IMR-90 (cell line): ENCODE data around the gene TOR1A. TPM values are rescaled to one million over a fixed set of nuclear protein-coding genes. Genes with fewer than 3 reads are reported as not detected.

Source experiments
- ATAC-seq: fragments of 200-7000 bp; cut with Tn5 transposase; 2 replicates; pipeline ENCODE4 v1.9.1; 2020; ENCODE audit warnings: low read depth, mild to moderate bottlenecking, moderate library complexity
- BruUV-seq: library from RNA; stranded (reverse); fragments of 400-500 nt; replicated peaks from 2 replicates; lab custom pipeline; 2021; lab: Mats Ljungman, UMichigan
- CTCF ChIA-PET: fragments of 300-600 bp; formaldehyde crosslinking; extraction: SDS; loops from one replicate; lab custom pipeline; 2021; ENCODE audit warnings: antibody characterized with exemption; lab: Yijun Ruan, JAX
- POLR2A ChIA-PET: fragments of 300-600 bp; sonication (Branson Sonifier 250); formaldehyde crosslinking; loops from one replicate; lab custom pipeline; 2022; ENCODE audit warnings: antibody characterized with exemption; ENCODE audit not compliant: unreplicated experiment; lab: Charles Lee
- DNase-seq: peaks from one replicate; pipeline ENCODE4 v3.0.0; 2013
- H2AFZ ChIP-seq: replicated peaks from 2 replicates; pipeline ENCODE3; 2013; ENCODE audit warnings: low read length, mild to moderate bottlenecking; ENCODE audit not compliant: poor library complexity
- H2AK5ac ChIP-seq: 2 replicates; pipeline ENCODE4 v1.6.1; 2013; ENCODE audit warnings: low read depth, low read length, inconsistent platforms
- H2AK9ac ChIP-seq: replicated peaks from 2 replicates; pipeline ENCODE3; 2013; ENCODE audit warnings: mild to moderate bottlenecking, low read depth, low read length, moderate library complexity; ENCODE audit not compliant: poor library complexity
- H2BK120ac ChIP-seq: 2 replicates; pipeline ENCODE4 v1.6.1; 2013; ENCODE audit warnings: low read depth, low read length, inconsistent platforms
- H2BK15ac ChIP-seq: 3 replicates; pipeline ENCODE4 v1.6.1; 2013; ENCODE audit warnings: low read depth, low read length, inconsistent platforms
- H2BK20ac ChIP-seq: 2 replicates; pipeline ENCODE4 v1.6.1; 2013; ENCODE audit warnings: low read depth, mild to moderate bottlenecking, inconsistent platforms, low read length, moderate library complexity
- H2BK5ac ChIP-seq: 2 replicates; pipeline ENCODE4 v1.6.1; 2013; ENCODE audit warnings: mild to moderate bottlenecking, low read depth, low read length, inconsistent platforms; ENCODE audit not compliant: poor library complexity, severe bottlenecking
- H3K14ac ChIP-seq: replicated peaks from 2 replicates; pipeline ENCODE4 v1.6.1; 2013; ENCODE audit warnings: low read depth, low read length, inconsistent platforms
- H3K18ac ChIP-seq: 2 replicates; pipeline ENCODE4 v1.6.1; 2013; ENCODE audit warnings: low read depth, low read length, control low read depth
- H3K23ac ChIP-seq: 2 replicates; pipeline ENCODE4 v1.6.1; 2013; ENCODE audit warnings: low read depth, low read length, inconsistent platforms
- H3K27ac ChIP-seq: 2 replicates; pipeline ENCODE4 v1.5.1; 2013; ENCODE audit warnings: mild to moderate bottlenecking, control low read depth, low read length; ENCODE audit not compliant: insufficient read depth
- H3K27me3 ChIP-seq: 2 replicates; pipeline ENCODE4 v1.6.1; 2013; ENCODE audit warnings: low read length; ENCODE audit not compliant: control insufficient read depth, insufficient read depth
- H3K36me3 ChIP-seq: 2 replicates; pipeline ENCODE4 v1.6.1; 2013; ENCODE audit warnings: low read length, mixed read lengths; ENCODE audit not compliant: control insufficient read depth, insufficient read depth
- H3K4ac ChIP-seq: 2 replicates; pipeline ENCODE4 v1.6.1; 2013; ENCODE audit warnings: low read depth, low read length, inconsistent platforms
- H3K4me1 ChIP-seq: 2 replicates; pipeline ENCODE4 v1.6.1; 2013; ENCODE audit warnings: low read length, mixed read lengths; ENCODE audit not compliant: control insufficient read depth, insufficient read depth
- H3K4me2 ChIP-seq: 2 replicates; pipeline ENCODE4 v1.6.1; 2013; ENCODE audit warnings: low read depth, mild to moderate bottlenecking, control low read depth, low read length, moderate library complexity
- H3K4me3 ChIP-seq: 2 replicates; pipeline ENCODE4 v1.5.1; 2013; ENCODE audit warnings: low read depth, mild to moderate bottlenecking, control low read depth, low read length, moderate library complexity; ENCODE audit not compliant: insufficient read depth
- H3K56ac ChIP-seq: 2 replicates; pipeline ENCODE4 v1.6.1; 2013; ENCODE audit warnings: low read length, inconsistent platforms; ENCODE audit not compliant: insufficient read depth; ENCODE audit errors: extremely low read depth
- H3K79me1 ChIP-seq, 2 experiments: 2 replicates each; pipeline ENCODE4 v1.6.1; 2013; ENCODE audit warnings: low read length in 2 of 2, inconsistent platforms in 1 of 2, low read depth in 1 of 2
- H3K9ac ChIP-seq: 2 replicates; pipeline ENCODE4 v1.6.1; 2013; ENCODE audit warnings: low read depth, low read length, control low read depth
- H3K9me1 ChIP-seq: 2 replicates; pipeline ENCODE4 v1.6.1; 2013; ENCODE audit warnings: low read length, inconsistent platforms; ENCODE audit not compliant: insufficient read depth
- H3K9me3 ChIP-seq: 2 replicates; pipeline ENCODE4 v1.6.1; 2013; ENCODE audit warnings: low read length; ENCODE audit not compliant: control insufficient read depth, insufficient read depth
- H4K20me1 ChIP-seq: 2 replicates; pipeline ENCODE4 v1.6.1; 2013; ENCODE audit warnings: low read length, inconsistent platforms; ENCODE audit not compliant: insufficient read depth
- H4K5ac ChIP-seq: 2 replicates; pipeline ENCODE4 v1.6.1; 2013; ENCODE audit warnings: mild to moderate bottlenecking, low read depth, low read length, control low read depth
- H4K8ac ChIP-seq, 2 experiments: 2 replicates each; pipeline ENCODE4 v1.6.1; 2013; ENCODE audit warnings: low read depth in 2 of 2, low read length in 2 of 2, control low read depth in 1 of 2, inconsistent platforms in 1 of 2
- H4K91ac ChIP-seq: 2 replicates; pipeline ENCODE4 v1.6.1; 2013; ENCODE audit warnings: low read depth, low read length, inconsistent platforms; ENCODE audit not compliant: insufficient read depth
- BHLHE40 ChIP-seq: fragments of 150-350 bp; IDR thresholded peaks from 2 replicates; pipeline ENCODE4 v1.6.1; 2016; ENCODE audit warnings: mild to moderate bottlenecking, low read depth, low read length
- CEBPB ChIP-seq: IDR thresholded peaks from 2 replicates; pipeline ENCODE4 v1.6.1; 2012; ENCODE audit warnings: low read depth, low read length, improper control_type of control experiment
- CHD1 ChIP-seq: IDR thresholded peaks from 2 replicates; pipeline ENCODE4 v1.6.1; 2012; ENCODE audit warnings: low read depth, low read length, improper control_type of control experiment
- FOS ChIP-seq: fragments of 150-350 bp; IDR thresholded peaks from 2 replicates; pipeline ENCODE4 v1.6.1; 2016; ENCODE audit warnings: low read depth, low read length
- MAFK ChIP-seq: IDR thresholded peaks from 2 replicates; pipeline ENCODE4 v1.6.1; 2012; ENCODE audit warnings: low read depth, low read length, improper control_type of control experiment
- MAZ ChIP-seq: IDR thresholded peaks from 2 replicates; pipeline ENCODE4 v1.6.1; 2012; ENCODE audit warnings: low read depth, mild to moderate bottlenecking, low read length, improper control_type of control experiment, moderate library complexity, borderline replicate concordance
- MXI1 ChIP-seq: IDR thresholded peaks from 2 replicates; pipeline ENCODE4 v1.6.1; 2012; ENCODE audit warnings: low read depth, mild to moderate bottlenecking, low read length, moderate library complexity, borderline replicate concordance
- NFE2L2 ChIP-seq: fragments of 150-350 bp; IDR thresholded peaks from 2 replicates; pipeline ENCODE4 v1.6.1; 2016; ENCODE audit warnings: low read depth, mild to moderate bottlenecking, low read length
- POLR2A ChIP-seq: IDR thresholded peaks from 2 replicates; pipeline ENCODE4 v1.6.1; 2012; ENCODE audit warnings: mild to moderate bottlenecking, low read depth, low read length
- RAD21 ChIP-seq: IDR thresholded peaks from 2 replicates; pipeline ENCODE4 v1.6.1; 2012; ENCODE audit warnings: low read length, improper control_type of control experiment
- RCOR1 ChIP-seq: IDR thresholded peaks from 2 replicates; pipeline ENCODE4 v1.6.1; 2012; ENCODE audit warnings: mild to moderate bottlenecking, low read length, improper control_type of control experiment; ENCODE audit not compliant: insufficient replicate concordance
- RFX5 ChIP-seq: IDR thresholded peaks from 2 replicates; pipeline ENCODE4 v1.8.0; 2012; ENCODE audit warnings: low read depth, mild to moderate bottlenecking, low read length, moderate library complexity
- SMC3 ChIP-seq: fragments of 150-350 bp; IDR thresholded peaks from 2 replicates; pipeline ENCODE4 v1.6.1; 2016; ENCODE audit warnings: low read depth, mild to moderate bottlenecking, antibody characterized with exemption, low read length, moderate library complexity
- WGBS, 2 experiments: methylation state at CpG; one replicate each; pipeline versions ENCODE4 v1.1.5 to v1.1.7; 2013; ENCODE audit warnings: missing lambda C conversion rate in 2 of 2; ENCODE audit not compliant: insufficient read length in 1 of 2; ENCODE audit errors: extremely low coverage in 2 of 2; 5-methylcytosine and 5-hydroxymethylcytosine counted together
- dilution Hi-C: fragments of 300-500 bp; cut with HindIII; formaldehyde crosslinking; loops from one replicate; pipeline ENCODE4 v1.14.3; 2018; ENCODE audit warnings: low sequenced_read_pairs; ENCODE audit not compliant: unreplicated experiment
- in situ Hi-C: fragments of 300-500 bp; cut with MboI; formaldehyde crosslinking; loops from 3 replicates; pipeline ENCODE4 v1.14.3; 2019; ENCODE audit warnings: low sequenced_read_pairs, inconsistent platforms, mixed read lengths
- intact Hi-C: fragments of 100-400 bp; cut with micrococcal nuclease; formaldehyde crosslinking; loops from 2 replicates; pipeline ENCODE4 v1.10.0; 2022
- polyA plus RNA-seq, 3 experiments: library from polyadenylated mRNA; depleted of rRNA; stranded (reverse); fragments of >200 nt; gene quantifications; 2 replicates each; pipeline ENCODE4 v1.2.3, GENCODE V29; 2012; ENCODE audit warnings: low replicate concordance in 1 of 3
- total RNA-seq: library from RNA; depleted of rRNA; stranded (reverse); fragments of >200 nt; gene quantifications from 2 replicates; pipeline ENCODE4 v1.2.3, GENCODE V29; 2012
- TF ChIP-seq, protein P1 (sequence below): conservative IDR thresholded peaks from 2 replicates; pipeline ENCODE4 v1.5.1; 2012; ENCODE audit warnings: mild to moderate bottlenecking, low read depth, low read length, improper control_type of control experiment
- TF ChIP-seq, protein P2 (sequence below): fragments of 150-350 bp; IDR thresholded peaks from 2 replicates; pipeline ENCODE4 v1.6.1; 2016; ENCODE audit warnings: low read depth, mild to moderate bottlenecking, low read length, moderate library complexity, borderline replicate concordance
- TF ChIP-seq, protein P3 (sequence below): fragments of 150-350 bp; IDR thresholded peaks from 2 replicates; pipeline ENCODE4 v1.6.1; 2017; ENCODE audit warnings: mild to moderate bottlenecking, antibody characterized with exemption, low read length, low read depth

Gene TOR1A
- total and polyA plus RNA-seq, 2 of the 4 experiments (the other 2 are of a cell fraction), result 27.1 to 74.2 TPM

DNA sequence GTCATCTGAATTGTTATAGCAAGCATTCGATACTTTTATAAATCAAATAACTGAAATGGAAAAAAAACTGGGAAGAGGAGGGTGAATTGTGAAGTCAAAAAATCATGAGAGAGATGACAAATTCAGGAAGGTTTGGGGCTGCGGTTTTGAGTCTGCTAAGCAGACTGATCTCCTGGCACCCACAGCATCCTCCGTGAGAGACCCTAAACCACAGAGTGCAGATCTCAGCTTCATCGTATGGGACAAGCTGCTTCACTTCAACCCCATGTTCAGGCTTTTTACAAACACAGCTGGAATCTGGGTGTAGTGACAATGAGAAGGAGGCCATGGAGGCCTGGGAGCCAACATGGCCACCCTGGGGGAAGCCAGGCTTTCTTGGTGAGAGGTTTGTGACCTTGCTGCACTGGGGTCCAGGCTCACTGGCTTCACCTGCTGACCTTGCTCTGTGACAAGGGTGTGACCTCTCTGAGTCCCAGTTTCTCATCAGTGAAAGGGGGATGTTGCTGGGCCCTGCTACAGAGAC is 30.7 kb upstream of the TOR1A start:
- peaks cover 7% of the 10 kb centered on the region; the same call in 1 of the 2 replicates for H3K9me1 ChIP-seq
- no peaks in the 10 kb centered on the region for H3K9me3 ChIP-seq
- H2BK120ac ChIP-seq, result no peak overlapping the region
- no peak overlapping the region for H2AK9ac ChIP-seq
- H2AK5ac ChIP-seq, result no peak overlapping the region
- no peak for ATAC-seq
- no peak for TF ChIP-seq RFX5
- TF ChIP-seq BHLHE40, result no peak
- no peak for TF ChIP-seq POLR2A
- no peak for TF ChIP-seq MAZ
- no peak for TF ChIP-seq SMC3
- TF ChIP-seq MXI1, result no peak
- TF ChIP-seq NFE2L2, result no peak
- no peak for TF ChIP-seq MAFK
- TF ChIP-seq, protein P1, sequence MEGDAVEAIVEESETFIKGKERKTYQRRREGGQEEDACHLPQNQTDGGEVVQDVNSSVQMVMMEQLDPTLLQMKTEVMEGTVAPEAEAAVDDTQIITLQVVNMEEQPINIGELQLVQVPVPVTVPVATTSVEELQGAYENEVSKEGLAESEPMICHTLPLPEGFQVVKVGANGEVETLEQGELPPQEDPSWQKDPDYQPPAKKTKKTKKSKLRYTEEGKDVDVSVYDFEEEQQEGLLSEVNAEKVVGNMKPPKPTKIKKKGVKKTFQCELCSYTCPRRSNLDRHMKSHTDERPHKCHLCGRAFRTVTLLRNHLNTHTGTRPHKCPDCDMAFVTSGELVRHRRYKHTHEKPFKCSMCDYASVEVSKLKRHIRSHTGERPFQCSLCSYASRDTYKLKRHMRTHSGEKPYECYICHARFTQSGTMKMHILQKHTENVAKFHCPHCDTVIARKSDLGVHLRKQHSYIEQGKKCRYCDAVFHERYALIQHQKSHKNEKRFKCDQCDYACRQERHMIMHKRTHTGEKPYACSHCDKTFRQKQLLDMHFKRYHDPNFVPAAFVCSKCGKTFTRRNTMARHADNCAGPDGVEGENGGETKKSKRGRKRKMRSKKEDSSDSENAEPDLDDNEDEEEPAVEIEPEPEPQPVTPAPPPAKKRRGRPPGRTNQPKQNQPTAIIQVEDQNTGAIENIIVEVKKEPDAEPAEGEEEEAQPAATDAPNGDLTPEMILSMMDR, result no peak
- no peak for TF ChIP-seq CEBPB
- TF ChIP-seq RCOR1, result no peak
- TF ChIP-seq, protein P2, sequence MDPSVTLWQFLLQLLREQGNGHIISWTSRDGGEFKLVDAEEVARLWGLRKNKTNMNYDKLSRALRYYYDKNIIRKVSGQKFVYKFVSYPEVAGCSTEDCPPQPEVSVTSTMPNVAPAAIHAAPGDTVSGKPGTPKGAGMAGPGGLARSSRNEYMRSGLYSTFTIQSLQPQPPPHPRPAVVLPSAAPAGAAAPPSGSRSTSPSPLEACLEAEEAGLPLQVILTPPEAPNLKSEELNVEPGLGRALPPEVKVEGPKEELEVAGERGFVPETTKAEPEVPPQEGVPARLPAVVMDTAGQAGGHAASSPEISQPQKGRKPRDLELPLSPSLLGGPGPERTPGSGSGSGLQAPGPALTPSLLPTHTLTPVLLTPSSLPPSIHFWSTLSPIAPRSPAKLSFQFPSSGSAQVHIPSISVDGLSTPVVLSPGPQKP, result no peak
- TF ChIP-seq CHD1, result no peak
- TF ChIP-seq, protein P3, sequence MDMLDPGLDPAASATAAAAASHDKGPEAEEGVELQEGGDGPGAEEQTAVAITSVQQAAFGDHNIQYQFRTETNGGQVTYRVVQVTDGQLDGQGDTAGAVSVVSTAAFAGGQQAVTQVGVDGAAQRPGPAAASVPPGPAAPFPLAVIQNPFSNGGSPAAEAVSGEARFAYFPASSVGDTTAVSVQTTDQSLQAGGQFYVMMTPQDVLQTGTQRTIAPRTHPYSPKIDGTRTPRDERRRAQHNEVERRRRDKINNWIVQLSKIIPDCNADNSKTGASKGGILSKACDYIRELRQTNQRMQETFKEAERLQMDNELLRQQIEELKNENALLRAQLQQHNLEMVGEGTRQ, result no peak
- no peak for TF ChIP-seq RAD21
- TF ChIP-seq FOS, result no peak
- H3K4me1 ChIP-seq, result no peaks in the 10 kb centered on the region
- no CpG with 5 or more reads among the region's 4 CpGs for WGBS, 2 experiments
- no peak overlapping the region for H3K27ac ChIP-seq
- H3K9ac ChIP-seq, result no peak overlapping the region
- no peak overlapping the region for H3K4me2 ChIP-seq
- H4K5ac ChIP-seq, result no peak overlapping the region
- peaks cover 54% of the 10 kb centered on the region for H3K36me3 ChIP-seq
- no peak overlapping the region for H2BK15ac ChIP-seq
- no peak overlapping the region for H3K56ac ChIP-seq
- no peak overlapping the region for H2AFZ ChIP-seq
- POLR2A ChIA-PET, result no interaction called here
- BruUV-seq, result no TSS peak
- peaks cover 4% of the 10 kb centered on the region; the same call in 1 of the 2 replicates for H4K20me1 ChIP-seq
- H3K23ac ChIP-seq, result no peak overlapping the region
- no peak for DNase-seq
- H3K4ac ChIP-seq, result no peak overlapping the region
- dilution Hi-C loops, result no loop called here
- H2BK5ac ChIP-seq, result no peak overlapping the region
- no peak overlapping the region for H4K8ac ChIP-seq
- in situ Hi-C loops, result no loop called here
- H2BK20ac ChIP-seq, result no peak overlapping the region
- H3K4me3 ChIP-seq, result no peak overlapping the region
- H3K14ac ChIP-seq, result no peak overlapping the region
- no peaks in the 10 kb centered on the region for H3K79me1 ChIP-seq
- H3K27me3 ChIP-seq, result no peaks in the 10 kb centered on the region
- H4K91ac ChIP-seq, result no peak overlapping the region
- CTCF ChIA-PET, result no interaction called here
- H3K18ac ChIP-seq, result no peak overlapping the region
- intact Hi-C loops, result no loop called here
